ENCODE measurements around the gene SLC17A4. TPM values are rescaled to one million over a fixed set of nuclear protein-coding genes. Genes with fewer than 3 reads are reported as not detected.

SLC17A4 gene
- total RNA-seq, 4 donors from 2014 or later = not detected

DNA sequence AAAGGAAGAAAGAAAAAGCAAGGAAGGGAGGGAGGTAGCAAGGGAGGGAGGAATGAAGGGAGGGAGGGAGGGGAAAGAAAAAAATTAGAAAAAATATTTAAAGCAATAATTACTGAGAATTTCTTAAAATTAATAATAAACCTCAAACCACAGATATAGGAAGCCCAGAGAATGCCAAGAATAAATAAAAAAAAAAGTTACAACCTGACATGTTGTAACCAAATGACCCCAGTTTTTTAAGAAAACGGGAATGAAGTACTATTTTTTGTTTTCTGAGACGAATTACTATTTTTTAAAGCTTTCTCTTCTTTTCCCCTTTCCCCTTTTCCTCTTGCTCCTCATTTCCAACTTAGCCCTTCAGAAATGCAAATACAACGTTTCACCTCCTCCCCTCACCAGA is 60.7 kb downstream of the SLC17A4 start:
- DNase-seq (ENCODE audit: low spot score in 2 of 2) = no peak
- Histone ChIP-seq H3K36me3 (no peaks in the 10 kb centered on the region), H3K4me3 (no peak overlapping the region), H3K4me1 (no peaks in the 10 kb centered on the region), H3K27me3 (no peaks in the 10 kb centered on the region), H3K9me3 (no peaks in the 10 kb centered on the region), H3K27ac (no peak overlapping the region)
- WGBS = 58% methylated on average over 3 of the region's 3 CpGs
- TF ChIP-seq EP300 (IDR thresholded peaks at IDR 0.05) (no peak), POLR2AphosphoS5 (IDR thresholded peaks at IDR 0.05) (no peak), POLR2A (IDR thresholded peaks at IDR 0.05) (no peak)
- TF ChIP-seq, protein P1, sequence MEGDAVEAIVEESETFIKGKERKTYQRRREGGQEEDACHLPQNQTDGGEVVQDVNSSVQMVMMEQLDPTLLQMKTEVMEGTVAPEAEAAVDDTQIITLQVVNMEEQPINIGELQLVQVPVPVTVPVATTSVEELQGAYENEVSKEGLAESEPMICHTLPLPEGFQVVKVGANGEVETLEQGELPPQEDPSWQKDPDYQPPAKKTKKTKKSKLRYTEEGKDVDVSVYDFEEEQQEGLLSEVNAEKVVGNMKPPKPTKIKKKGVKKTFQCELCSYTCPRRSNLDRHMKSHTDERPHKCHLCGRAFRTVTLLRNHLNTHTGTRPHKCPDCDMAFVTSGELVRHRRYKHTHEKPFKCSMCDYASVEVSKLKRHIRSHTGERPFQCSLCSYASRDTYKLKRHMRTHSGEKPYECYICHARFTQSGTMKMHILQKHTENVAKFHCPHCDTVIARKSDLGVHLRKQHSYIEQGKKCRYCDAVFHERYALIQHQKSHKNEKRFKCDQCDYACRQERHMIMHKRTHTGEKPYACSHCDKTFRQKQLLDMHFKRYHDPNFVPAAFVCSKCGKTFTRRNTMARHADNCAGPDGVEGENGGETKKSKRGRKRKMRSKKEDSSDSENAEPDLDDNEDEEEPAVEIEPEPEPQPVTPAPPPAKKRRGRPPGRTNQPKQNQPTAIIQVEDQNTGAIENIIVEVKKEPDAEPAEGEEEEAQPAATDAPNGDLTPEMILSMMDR (IDR thresholded peaks at IDR 0.05) = no peak

DNA sequence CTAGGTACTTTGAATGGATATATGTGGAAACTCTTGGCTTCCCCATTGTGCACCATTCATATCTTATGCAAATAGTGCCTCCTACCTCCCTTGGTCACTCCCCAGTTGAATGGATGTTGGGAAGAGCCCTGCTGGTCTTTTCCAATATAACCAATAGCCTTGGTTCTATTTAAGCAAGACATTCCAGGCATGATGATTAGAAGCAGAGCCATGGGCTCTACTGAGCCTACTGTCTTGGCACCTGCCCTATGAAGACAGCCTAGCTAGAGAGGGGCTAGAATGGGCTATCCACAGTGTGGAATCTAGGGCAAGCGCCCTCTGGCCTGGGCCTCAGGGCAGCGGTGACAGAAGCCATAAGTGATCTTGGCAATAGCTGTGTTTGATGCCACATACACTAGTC is 61.7 kb downstream of the SLC17A4 start:
- Histone ChIP-seq H3K9me3 (no peaks in the 10 kb centered on the region), H3K27me3 (no peaks in the 10 kb centered on the region), H3K4me3 (no peak overlapping the region), H3K27ac (no peak overlapping the region), H3K4me1 (no peaks in the 10 kb centered on the region), H3K36me3 (no peaks in the 10 kb centered on the region)
- DNase-seq (ENCODE audit: low spot score in 2 of 2) = no peak
- 100% methylated on average over 2 of the region's 2 CpGs for WGBS
- TF ChIP-seq, protein P1 (IDR thresholded peaks at IDR 0.05) = no peak
- TF ChIP-seq EP300 (IDR thresholded peaks at IDR 0.05) (no peak), POLR2A (IDR thresholded peaks at IDR 0.05) (no peak), POLR2AphosphoS5 (IDR thresholded peaks at IDR 0.05) (no peak)

DNA sequence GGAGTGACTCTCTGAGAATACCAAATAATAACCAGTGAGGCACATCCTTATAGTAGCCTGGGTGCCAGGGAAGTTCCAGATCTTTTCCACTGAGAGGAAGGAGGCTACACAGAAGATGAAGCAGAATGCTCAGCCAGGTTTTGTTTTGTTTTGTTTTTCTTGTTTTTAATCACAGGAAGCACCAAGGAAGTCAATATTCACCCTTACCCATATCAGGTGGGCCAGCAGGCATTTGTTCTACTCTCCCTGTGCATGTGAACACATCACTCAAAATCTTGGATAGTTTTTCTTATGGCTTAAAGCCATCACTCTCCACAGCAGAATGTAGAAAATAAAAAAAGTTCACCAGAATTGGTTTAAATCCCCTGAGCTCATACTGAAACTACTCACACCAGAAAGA is 66.8 kb downstream of the SLC17A4 start:
- Histone ChIP-seq H3K4me1 (no peaks in the 10 kb centered on the region), H3K27ac (no peak overlapping the region), H3K27me3 (no peaks in the 10 kb centered on the region), H3K36me3 (no peaks in the 10 kb centered on the region), H3K4me3 (no peak overlapping the region), H3K9me3 (no peaks in the 10 kb centered on the region)
- TF ChIP-seq POLR2AphosphoS5 (IDR thresholded peaks at IDR 0.05) (no peak), POLR2A (IDR thresholded peaks at IDR 0.05) (no peak), EP300 (IDR thresholded peaks at IDR 0.05) (no peak)
- TF ChIP-seq, protein P1 (IDR thresholded peaks at IDR 0.05) = no peak
- DNase-seq (ENCODE audit: low spot score in 2 of 2) = no peak

DNA sequence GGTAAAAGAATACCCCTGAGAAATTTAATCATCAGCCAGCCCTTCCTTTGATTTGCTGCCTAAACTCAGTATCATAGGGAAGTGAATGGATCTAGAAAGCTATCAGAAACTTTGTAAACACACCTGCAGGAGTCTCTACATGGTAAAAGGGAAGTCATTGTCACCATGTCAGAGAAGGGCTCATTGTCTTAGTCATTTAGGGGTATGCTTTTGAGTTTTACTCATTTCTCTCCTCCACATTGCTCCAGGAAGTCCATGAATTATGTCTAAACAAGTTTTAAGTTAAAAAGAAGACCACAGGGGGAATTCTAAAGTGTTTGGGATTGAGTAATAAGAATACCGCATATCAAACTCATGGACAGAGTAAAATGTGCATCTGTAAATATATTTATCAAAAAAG is 74.8 kb downstream of the SLC17A4 start:
- Histone ChIP-seq H3K4me3 (no peak overlapping the region), H3K4me1 (no peaks in the 10 kb centered on the region), H3K27me3 (peaks cover 4% of the 10 kb centered on the region), H3K9me3 (no peaks in the 10 kb centered on the region), H3K27ac (no peak overlapping the region), H3K36me3 (no peaks in the 10 kb centered on the region)
- 94% methylated on average over 1 of the region's 1 CpG for WGBS
- DNase-seq (ENCODE audit: low spot score in 2 of 2) = no peak
- TF ChIP-seq, protein P1 (IDR thresholded peaks at IDR 0.05) = no peak
- TF ChIP-seq EP300 (IDR thresholded peaks at IDR 0.05) (no peak), POLR2A (IDR thresholded peaks at IDR 0.05) (no peak), POLR2AphosphoS5 (IDR thresholded peaks at IDR 0.05) (no peak)

DNA sequence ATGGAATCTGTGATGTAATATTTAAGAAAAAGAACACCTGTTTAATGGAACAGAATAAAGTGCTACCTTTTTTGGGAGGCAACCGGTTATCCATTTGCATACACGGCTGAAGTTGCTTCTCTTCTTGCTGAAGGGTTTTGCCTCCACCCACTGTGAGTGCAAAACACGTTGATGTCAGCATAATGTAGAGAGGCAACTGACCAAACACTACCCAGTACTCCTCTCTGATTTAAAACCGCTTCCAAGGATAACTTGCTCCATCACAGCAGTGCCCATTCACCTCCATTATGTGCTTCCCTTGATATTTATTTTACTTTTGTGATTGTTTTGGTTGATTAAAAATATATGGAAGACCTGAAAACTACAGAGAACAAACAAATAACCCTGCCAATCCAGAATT is 75.9 kb downstream of the SLC17A4 start:
- WGBS = 72% methylated on average over 4 of the region's 4 CpGs
- DNase-seq (ENCODE audit: low spot score in 2 of 2) = no peak
- Histone ChIP-seq H3K27ac (no peak overlapping the region), H3K4me1 (no peaks in the 10 kb centered on the region), H3K9me3 (no peaks in the 10 kb centered on the region), H3K4me3 (no peak overlapping the region), H3K36me3 (no peaks in the 10 kb centered on the region), H3K27me3 (peaks cover 4% of the 10 kb centered on the region)
- TF ChIP-seq POLR2AphosphoS5 (IDR thresholded peaks at IDR 0.05) (no peak), POLR2A (IDR thresholded peaks at IDR 0.05) (no peak), EP300 (IDR thresholded peaks at IDR 0.05) (no peak)
- TF ChIP-seq, protein P1 (IDR thresholded peaks at IDR 0.05) = no peak

Other genes starting within 250 kb of the SLC17A4 start
- under 1 TPM in 1 of 4 donors, not detected in 3; 0.34 TPM for gene SCGN, start 102.5 kb upstream of the SLC17A4 start, total RNA-seq
- not detected for gene SLC17A1, start 77.3 kb downstream of the SLC17A4 start, total RNA-seq
- not detected for gene SLC17A3, start 119.5 kb downstream of the SLC17A4 start, total RNA-seq
- not detected for gene SLC17A2, start 175.9 kb downstream of the SLC17A4 start, total RNA-seq
- gene TRIM38, start 208.1 kb downstream of the SLC17A4 start, total RNA-seq = 10 to 100 TPM in 1 of 4 donors, 1 to 10 TPM in 3; 3.9 to 14.9 (median 6.4) TPM

Data from suprapubic skin (tissue), 4 donors.